Suprapubic skin (tissue), 4 donors: ENCODE data around the gene JMJD1C. TPM values are rescaled to one million over a fixed set of nuclear protein-coding genes. Genes with fewer than 3 reads are reported as not detected.
"Not testable (repeated sequence)": the region's sequence is repeated elsewhere in the genome, so short reads cannot be mapped to it uniquely, and the experiment has no call there.

Experiments used
- DNase-seq, 2 donors: peaks; one replicate each; pipeline ENCODE4 v3.0.0-alpha.2; 2019; ENCODE audit warnings: low spot score in 2 of 2
- H3K27ac ChIP-seq: fragments of 200-600 bp; sonication (generic); one replicate; pipeline ENCODE4 v1.5.1; 2019
- H3K27me3 ChIP-seq: fragments of 200-600 bp; sonication (generic); one replicate; pipeline ENCODE4 v1.5.1; 2019
- H3K36me3 ChIP-seq: fragments of 200-600 bp; sonication (generic); one replicate; pipeline ENCODE4 v1.5.1; 2019
- H3K4me1 ChIP-seq: fragments of 200-600 bp; sonication (generic); one replicate; pipeline ENCODE4 v1.5.1; 2019
- H3K4me3 ChIP-seq: fragments of 200-600 bp; sonication (generic); one replicate; pipeline ENCODE4 v1.5.1; 2019; ENCODE audit warnings: mild to moderate bottlenecking
- H3K9me3 ChIP-seq: fragments of 200-600 bp; sonication (generic); one replicate; pipeline ENCODE4 v1.5.1; 2019
- CTCF ChIP-seq, 2 donors: fragments of 200-600 bp in 1 of 2; fragments of 450-650 bp in 1 of 2; sonication (generic) in 1 of 2; IDR thresholded peaks; one replicate each; pipeline ENCODE4 v1.5.1; 2016 to 2019; ENCODE audit warnings: antibody characterized with exemption in 2 of 2, mild to moderate bottlenecking in 1 of 2, moderate library complexity in 1 of 2
- EP300 ChIP-seq: sonication (generic); formaldehyde crosslinking; IDR thresholded peaks from one replicate; pipeline ENCODE4 v1.6.1; 2017; ENCODE audit warnings: antibody characterized with exemption
- POLR2A ChIP-seq, 2 donors: fragments of 450-650 bp; IDR thresholded peaks; one replicate each; pipeline ENCODE4 v1.6.1; 2017; ENCODE audit warnings: antibody characterized with exemption in 2 of 2, mild to moderate bottlenecking in 2 of 2, moderate library complexity in 2 of 2
- POLR2AphosphoS5 ChIP-seq, 3 donors: sonication (generic); formaldehyde crosslinking; IDR thresholded peaks; one replicate each; pipeline ENCODE4 v1.6.1; 2017; ENCODE audit warnings: antibody characterized with exemption in 3 of 3
- WGBS: methylation state at CpG from one replicate; pipeline ENCODE4 v1.1.5; 2018; 5-methylcytosine and 5-hydroxymethylcytosine counted together
- total RNA-seq, 4 donors: library from RNA; depleted of rRNA; stranded (reverse); fragments of >200 nt; gene quantifications; one replicate each; pipeline ENCODE4 v1.1.0, GENCODE V29; 2016

The JMJD1C gene
- total RNA-seq, 4 donors from 2014 or later = 78.6 to 127 (median 97.5) TPM

GRCh38 chr10:63238501-63238900 is 227.3 kb downstream of the JMJD1C start:
- Histone ChIP-seq H3K9me3 (no peaks in the 10 kb centered on the region), H3K4me3 (no peak overlapping the region), H3K27me3 (no peaks in the 10 kb centered on the region), H3K4me1 (peaks cover 44% of the 10 kb centered on the region), H3K36me3 (no peaks in the 10 kb centered on the region), H3K27ac (no peak overlapping the region)
- TF ChIP-seq CTCF (IDR thresholded peaks at IDR 0.05) = no peak
- TF ChIP-seq POLR2A (IDR thresholded peaks at IDR 0.05) = no peak
- no peak for TF ChIP-seq POLR2AphosphoS5 (IDR thresholded peaks at IDR 0.05)
- no peak for TF ChIP-seq EP300
- WGBS = 79% methylated on average over 1 of the region's 1 CpG
- DNase-seq = no peak

DNA sequence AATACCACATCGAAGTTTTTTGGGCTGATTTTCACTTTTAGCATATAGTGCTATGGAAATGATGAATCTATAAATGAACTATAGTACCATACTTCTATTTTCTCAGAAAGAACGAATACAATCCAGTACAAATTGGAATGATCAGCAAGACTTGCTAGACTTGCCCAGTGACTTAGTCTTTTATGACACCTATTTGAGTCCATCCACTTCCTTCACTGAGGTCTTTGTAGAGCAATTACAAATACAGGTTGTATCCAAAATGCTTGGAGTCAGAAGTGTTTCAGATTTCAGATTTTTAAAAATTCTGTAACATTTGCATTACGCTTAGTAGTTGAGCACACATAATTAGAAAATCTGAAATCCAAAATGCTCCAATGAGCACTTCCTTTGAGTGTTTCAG is 228.4 kb downstream of the JMJD1C start:
- Histone ChIP-seq H3K27me3 (no peaks in the 10 kb centered on the region), H3K27ac (peak overlapping the region; percentile 70), H3K4me1 (peaks cover 43% of the 10 kb centered on the region), H3K9me3 (no peaks in the 10 kb centered on the region), H3K36me3 (no peaks in the 10 kb centered on the region), H3K4me3 (no peak overlapping the region)
- WGBS = 85% methylated on average over 3 of the region's 3 CpGs
- TF ChIP-seq CTCF (IDR thresholded peaks at IDR 0.05) (no peak), POLR2AphosphoS5 (IDR thresholded peaks at IDR 0.05) (no peak), POLR2A (IDR thresholded peaks at IDR 0.05) (no peak), EP300 (no peak)
- DNase-seq = no peak

DNA sequence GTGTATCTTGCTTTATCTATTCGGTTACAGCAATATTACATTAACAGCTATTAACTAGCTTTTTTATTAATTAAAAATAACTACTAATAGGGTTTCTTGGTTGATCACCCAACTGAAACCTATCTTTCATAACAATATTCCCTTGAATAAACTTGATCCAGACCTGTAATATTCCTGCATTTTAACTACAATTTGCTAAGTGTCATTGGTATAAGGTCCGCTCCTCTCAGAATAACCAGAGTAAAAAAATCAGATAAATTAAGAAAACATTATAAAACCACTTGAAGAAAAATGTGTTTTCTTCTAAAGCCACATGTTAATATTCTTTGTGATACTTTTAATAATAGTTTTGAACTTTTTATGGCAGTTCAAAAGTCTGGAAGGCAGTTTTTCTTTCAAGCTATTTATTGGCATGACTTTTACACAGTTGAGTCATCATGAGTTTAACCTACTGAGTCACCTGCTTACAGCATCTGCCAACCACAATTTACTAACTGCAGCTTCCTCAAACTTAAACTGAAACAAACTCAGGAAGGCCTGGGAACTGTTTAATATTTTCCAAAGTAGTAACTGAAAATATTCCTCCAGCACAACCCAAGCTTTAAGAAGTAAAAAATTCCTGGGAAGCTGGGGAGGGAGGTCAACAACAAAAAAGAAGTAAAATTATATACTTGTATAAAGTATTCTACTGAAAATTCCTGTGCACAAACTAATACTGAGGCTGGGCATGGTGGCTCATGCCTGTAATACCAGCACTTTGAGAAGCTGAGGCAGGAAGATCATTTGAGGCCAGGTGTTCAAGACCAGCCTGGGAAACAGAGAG is 229.5 kb downstream of the JMJD1C start:
- no peak for TF ChIP-seq POLR2A (IDR thresholded peaks at IDR 0.05)
- TF ChIP-seq POLR2AphosphoS5 (IDR thresholded peaks at IDR 0.05) = no peak
- no peak for TF ChIP-seq CTCF (IDR thresholded peaks at IDR 0.05)
- WGBS = 84% methylated on average over 2 of the region's 2 CpGs

DNA sequence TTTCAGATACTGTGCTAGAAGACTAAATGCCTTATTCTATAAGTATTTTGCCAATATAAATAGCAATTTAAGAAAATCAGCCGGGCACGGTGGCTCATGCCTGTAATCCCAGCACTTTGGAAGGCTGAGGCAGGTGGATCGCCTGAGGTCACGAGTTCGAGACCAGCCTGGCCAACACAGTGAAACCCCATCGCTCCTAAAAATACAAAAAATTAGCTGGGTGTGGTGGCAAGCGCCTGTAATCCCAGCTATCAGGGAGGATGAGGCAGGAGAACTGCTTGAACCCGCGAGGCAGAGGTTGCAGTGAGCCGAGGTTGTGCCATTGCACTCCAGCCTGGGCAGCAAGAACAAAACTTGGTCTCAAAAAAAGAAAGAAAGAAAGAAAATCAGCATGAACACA is 230.6 kb downstream of the JMJD1C start:
- H3K36me3 ChIP-seq, H3K27me3 ChIP-seq, H3K4me3 ChIP-seq, H3K27ac ChIP-seq, DNase-seq, H3K9me3 ChIP-seq: not testable (repeated sequence)
- H3K4me1 ChIP-seq = peaks cover 27% of the 10 kb centered on the region
- 94% methylated on average over 10 of the region's 10 CpGs for WGBS

More for the DNA sequence above, 229.5 kb downstream of the JMJD1C start:
- peak overlapping the region; percentile 70 for H3K27ac ChIP-seq
- no peaks in the 10 kb centered on the region for H3K36me3 ChIP-seq
- H3K27me3 ChIP-seq = no peaks in the 10 kb centered on the region
- no peak overlapping the region for H3K4me3 ChIP-seq
- H3K4me1 ChIP-seq = peaks cover 34% of the 10 kb centered on the region
- H3K9me3 ChIP-seq = no peaks in the 10 kb centered on the region
- DNase-seq = no peak

- Histone ChIP-seq H3K9me3 (no peaks in the 10 kb centered on the region), H3K4me3 (no peak overlapping the region), H3K36me3 (no peaks in the 10 kb centered on the region), H3K4me1 (peaks cover 16% of the 10 kb centered on the region), H3K27ac (no peak overlapping the region), H3K27me3 (no peaks in the 10 kb centered on the region)
- WGBS = 71% methylated on average over 4 of the region's 4 CpGs
- DNase-seq = no peak
- TF ChIP-seq POLR2A (IDR thresholded peaks at IDR 0.05) (no peak), CTCF (IDR thresholded peaks at IDR 0.05) (no peak), POLR2AphosphoS5 (IDR thresholded peaks at IDR 0.05) (no peak), EP300 (no peak)
Observed at GRCh38 chr10:63229161-63229560, 236.6 kb downstream of the JMJD1C start.
